SK-N-SH (cell line): ENCODE results near the gene NPC2. TPM values are rescaled to one million over a fixed set of nuclear protein-coding genes. Genes with fewer than 3 reads are reported as not detected.

Experiments used
- CTCF ChIA-PET: fragments of 300-600, 350-600 bp; formaldehyde crosslinking; extraction: SDS; loops from one replicate; lab custom pipeline; 2021; lab: Yijun Ruan, JAX
- POLR2A ChIA-PET: fragments of 350-600 bp; sonication (Branson Sonifier 250); formaldehyde crosslinking; extraction: SDS; loops from one replicate; lab custom pipeline; 2020; ENCODE audit warnings: antibody characterized with exemption, inconsistent platforms; lab: Yijun Ruan, JAX
- DNase-seq: peaks from one replicate; pipeline ENCODE4 v3.0.0; 2012
- H2AFZ ChIP-seq: fragments of 200-600 bp; sonication (generic); 2 replicates; pipeline ENCODE4 v1.8.1; 2016; ENCODE audit warnings: antibody characterized with exemption, mild to moderate bottlenecking, low read depth
- H3F3A ChIP-seq: fragments of 200-600 bp; sonication (generic); replicated peaks from 2 replicates; pipeline ENCODE3; 2016; ENCODE audit warnings: antibody characterized with exemption, mild to moderate bottlenecking; ENCODE audit not compliant: insufficient read depth
- H3K27ac ChIP-seq, 2 experiments: fragments of 200-500 bp in 1 of 2; fragments of 200-600 bp in 1 of 2; sonication (Bioruptor generic) in 1 of 2; sonication (generic), shearing (Covaris generic) in 1 of 2; 2 replicates each; pipeline versions ENCODE4 v1.5.1 to v1.6.1; 2014 to 2016; ENCODE audit warnings: low read depth in 2 of 2, inconsistent platforms in 1 of 2, low read length in 1 of 2, mild to moderate bottlenecking in 1 of 2, mixed read lengths in 1 of 2
- H3K27me3 ChIP-seq: fragments of 200-600 bp; sonication (generic), shearing (Covaris generic); 2 replicates; pipeline ENCODE4 v1.6.1; 2016; ENCODE audit warnings: mixed run types; ENCODE audit not compliant: insufficient read depth
- H3K36me3 ChIP-seq, 2 experiments: fragments of 200-500 bp in 1 of 2; fragments of 200-600 bp in 1 of 2; sonication (Bioruptor generic) in 1 of 2; sonication (generic) in 1 of 2; replicated peaks in 1 of 2; 2 replicates each; pipeline versions ENCODE3 to v1.5.1; 2014 to 2016; ENCODE audit warnings: low read length in 1 of 2, mild to moderate bottlenecking in 1 of 2; ENCODE audit not compliant: insufficient read depth in 2 of 2, control insufficient read depth in 1 of 2
- H3K4me1 ChIP-seq, 2 experiments: fragments of 200-500 bp in 1 of 2; fragments of 200-600 bp in 1 of 2; sonication (Bioruptor generic) in 1 of 2; sonication (generic), shearing (Covaris generic) in 1 of 2; 2 replicates each; pipeline versions ENCODE4 v1.5.1 to v1.6.1; 2014 to 2016; ENCODE audit warnings: low read depth in 1 of 2, low read length in 1 of 2, mixed run types in 1 of 2; ENCODE audit not compliant: insufficient read depth in 2 of 2, control insufficient read depth in 1 of 2
- H3K4me2 ChIP-seq: fragments of 200-600 bp; sonication (generic), shearing (Covaris generic); 2 replicates; pipeline ENCODE4 v1.6.1; 2017; ENCODE audit warnings: mixed run types
- H3K4me3 ChIP-seq, 2 experiments: fragments of 200-500 bp in 1 of 2; fragments of 200-600 bp in 1 of 2; sonication (Bioruptor generic) in 1 of 2; sonication (generic), shearing (Covaris generic) in 1 of 2; 2 replicates each; pipeline versions ENCODE4 v1.5.1 to v1.8.1; 2014 to 2016; ENCODE audit warnings: low read depth in 2 of 2, inconsistent platforms in 1 of 2, low read length in 1 of 2, mild to moderate bottlenecking in 1 of 2, mixed read lengths in 1 of 2, moderate library complexity in 1 of 2
- H3K79me2 ChIP-seq: fragments of 200-600 bp; sonication (generic); 2 replicates; pipeline ENCODE4 v1.8.1; 2017; ENCODE audit warnings: mild to moderate bottlenecking; ENCODE audit not compliant: insufficient read depth
- H3K9ac ChIP-seq: fragments of 200-600 bp; sonication (generic); 2 replicates; pipeline ENCODE4 v1.6.1; 2017; ENCODE audit warnings: mixed run types
- H3K9me2 ChIP-seq: fragments of 200-600 bp; sonication (generic); 2 replicates; pipeline ENCODE4 v1.6.1; 2017; ENCODE audit warnings: mixed run types
- H3K9me3 ChIP-seq: fragments of 200-600 bp; sonication (generic); 2 replicates; pipeline ENCODE4 v1.6.1; 2017; ENCODE audit warnings: mixed run types, mild to moderate bottlenecking, moderate library complexity
- H4K20me1 ChIP-seq: fragments of 200-600 bp; sonication (generic); 2 replicates; pipeline ENCODE4 v1.6.1; 2017; ENCODE audit warnings: mild to moderate bottlenecking, mixed run types; ENCODE audit not compliant: insufficient read depth
- FOSL2 ChIP-seq: IDR thresholded peaks from 2 replicates; pipeline ENCODE4 v1.4.0; 2012; ENCODE audit warnings: low read depth, mild to moderate bottlenecking, moderate library complexity, borderline replicate concordance
- GABPA ChIP-seq: IDR thresholded peaks from 2 replicates; pipeline ENCODE4 v1.4.0; 2012; ENCODE audit warnings: low read depth, mild to moderate bottlenecking
- GATA2 ChIP-seq: sonication (generic); formaldehyde crosslinking; IDR thresholded peaks from 2 replicates; pipeline ENCODE4 v1.5.0; 2020; ENCODE audit warnings: mild to moderate bottlenecking, missing genetic modification reagents
- JUND ChIP-seq: IDR thresholded peaks from 2 replicates; pipeline ENCODE4 v1.4.0; 2012
- MXI1 ChIP-seq: IDR thresholded peaks from 2 replicates; pipeline ENCODE4 v1.6.1; 2012; ENCODE audit warnings: mild to moderate bottlenecking, low read depth, low read length, improper control_type of control experiment
- WGBS: methylation state at CpG from one replicate; pipeline ENCODE4 v1.1.6; 2017; ENCODE audit warnings: low lambda C conversion rate; 5-methylcytosine and 5-hydroxymethylcytosine counted together
- polyA plus RNA-seq, 3 experiments: library from polyadenylated mRNA; depleted of rRNA; stranded (reverse); fragments of >200 nt; gene quantifications; 2 replicates each; pipeline ENCODE4 v1.2.3, GENCODE V29; 2012
- TF ChIP-seq, protein P1 (sequence below): fragments of 200-600 bp; sonication (generic); IDR thresholded peaks from 2 replicates; pipeline ENCODE4 v1.6.1; 2017; ENCODE audit warnings: antibody characterized with exemption, mild to moderate bottlenecking, moderate library complexity
- TF ChIP-seq, protein P2 (sequence below): IDR thresholded peaks from 2 replicates; pipeline ENCODE4 v1.4.0; 2012; ENCODE audit warnings: low read depth, borderline replicate concordance
- TF ChIP-seq, protein P3 (sequence below): fragments of 150-350 bp; IDR thresholded peaks from 2 replicates; pipeline ENCODE4 v1.6.1; 2016; ENCODE audit warnings: mild to moderate bottlenecking, low read depth, low read length
- TF ChIP-seq, protein P4 (sequence below): IDR thresholded peaks from 2 replicates; pipeline ENCODE4 v1.6.1; 2012; ENCODE audit warnings: mild to moderate bottlenecking, low read depth, low read length, moderate library complexity

Gene NPC2
- polyA plus RNA-seq, 1 of the 3 experiments (the other 2 are of a cell fraction): 522 TPM

DNA sequence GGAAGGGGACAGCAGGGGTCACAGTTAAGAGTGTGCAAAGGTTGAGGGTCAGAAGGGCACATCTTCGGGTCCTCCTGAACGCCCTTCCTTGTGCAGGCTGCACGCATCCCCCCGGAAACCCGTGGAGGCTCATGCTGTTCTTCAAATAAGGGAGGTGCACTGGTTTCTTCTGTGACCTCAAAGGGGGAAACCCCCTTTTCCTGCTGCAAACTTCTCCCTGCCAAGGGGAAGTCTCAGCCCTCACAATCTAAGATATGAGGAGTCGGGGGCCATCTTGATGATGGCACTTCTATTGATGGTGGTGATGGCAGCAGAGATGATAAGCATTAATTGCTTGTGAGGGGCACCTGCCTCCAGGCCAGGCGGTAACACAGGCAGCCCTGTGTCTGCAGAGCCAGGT is 40.5 kb upstream of the NPC2 start (continued):
- TF ChIP-seq, protein P1, sequence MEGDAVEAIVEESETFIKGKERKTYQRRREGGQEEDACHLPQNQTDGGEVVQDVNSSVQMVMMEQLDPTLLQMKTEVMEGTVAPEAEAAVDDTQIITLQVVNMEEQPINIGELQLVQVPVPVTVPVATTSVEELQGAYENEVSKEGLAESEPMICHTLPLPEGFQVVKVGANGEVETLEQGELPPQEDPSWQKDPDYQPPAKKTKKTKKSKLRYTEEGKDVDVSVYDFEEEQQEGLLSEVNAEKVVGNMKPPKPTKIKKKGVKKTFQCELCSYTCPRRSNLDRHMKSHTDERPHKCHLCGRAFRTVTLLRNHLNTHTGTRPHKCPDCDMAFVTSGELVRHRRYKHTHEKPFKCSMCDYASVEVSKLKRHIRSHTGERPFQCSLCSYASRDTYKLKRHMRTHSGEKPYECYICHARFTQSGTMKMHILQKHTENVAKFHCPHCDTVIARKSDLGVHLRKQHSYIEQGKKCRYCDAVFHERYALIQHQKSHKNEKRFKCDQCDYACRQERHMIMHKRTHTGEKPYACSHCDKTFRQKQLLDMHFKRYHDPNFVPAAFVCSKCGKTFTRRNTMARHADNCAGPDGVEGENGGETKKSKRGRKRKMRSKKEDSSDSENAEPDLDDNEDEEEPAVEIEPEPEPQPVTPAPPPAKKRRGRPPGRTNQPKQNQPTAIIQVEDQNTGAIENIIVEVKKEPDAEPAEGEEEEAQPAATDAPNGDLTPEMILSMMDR: no peak
- TF ChIP-seq, protein P2, sequence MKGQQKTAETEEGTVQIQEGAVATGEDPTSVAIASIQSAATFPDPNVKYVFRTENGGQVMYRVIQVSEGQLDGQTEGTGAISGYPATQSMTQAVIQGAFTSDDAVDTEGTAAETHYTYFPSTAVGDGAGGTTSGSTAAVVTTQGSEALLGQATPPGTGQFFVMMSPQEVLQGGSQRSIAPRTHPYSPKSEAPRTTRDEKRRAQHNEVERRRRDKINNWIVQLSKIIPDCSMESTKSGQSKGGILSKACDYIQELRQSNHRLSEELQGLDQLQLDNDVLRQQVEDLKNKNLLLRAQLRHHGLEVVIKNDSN: no peak
- TF ChIP-seq, protein P3, sequence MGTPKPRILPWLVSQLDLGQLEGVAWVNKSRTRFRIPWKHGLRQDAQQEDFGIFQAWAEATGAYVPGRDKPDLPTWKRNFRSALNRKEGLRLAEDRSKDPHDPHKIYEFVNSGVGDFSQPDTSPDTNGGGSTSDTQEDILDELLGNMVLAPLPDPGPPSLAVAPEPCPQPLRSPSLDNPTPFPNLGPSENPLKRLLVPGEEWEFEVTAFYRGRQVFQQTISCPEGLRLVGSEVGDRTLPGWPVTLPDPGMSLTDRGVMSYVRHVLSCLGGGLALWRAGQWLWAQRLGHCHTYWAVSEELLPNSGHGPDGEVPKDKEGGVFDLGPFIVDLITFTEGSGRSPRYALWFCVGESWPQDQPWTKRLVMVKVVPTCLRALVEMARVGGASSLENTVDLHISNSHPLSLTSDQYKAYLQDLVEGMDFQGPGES: no peak
- TF ChIP-seq JUND: no peak

DNA sequence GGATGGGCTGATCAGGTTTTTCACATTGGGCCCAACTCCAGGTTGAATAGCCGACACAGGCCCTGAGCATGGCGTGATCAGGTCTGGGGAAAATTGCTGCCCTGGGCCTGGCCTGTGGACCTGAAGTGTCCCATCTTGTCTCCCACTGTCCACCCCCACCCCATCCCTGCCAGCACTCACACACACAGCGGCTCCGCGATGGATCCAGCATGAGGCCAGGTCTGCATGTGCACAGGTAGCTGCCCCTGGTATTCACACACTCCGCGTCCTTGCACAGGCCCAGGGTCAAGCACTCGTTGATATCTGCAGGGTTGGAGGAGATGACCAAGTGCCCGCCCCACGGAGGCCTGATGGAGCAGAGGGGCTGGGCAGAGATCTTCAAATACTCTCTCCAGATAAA is 39.1 kb upstream of the NPC2 start:
- ChIA-PET CTCF (interaction anchor here (0.5 to 2.2 kb wide), 4 partner anchors 11 to 615 kb away, joined by 3 to 7 read pairs (median 4); no protein-coding TSS in a partner anchor), POLR2A (no interaction called here)
- no peaks in the 10 kb centered on the region for H3K9me3 ChIP-seq
- no peak overlapping the region for H3K9ac ChIP-seq
- H3K4me2 ChIP-seq: no peak overlapping the region
- DNase-seq: no peak
- no peaks in the 10 kb centered on the region for H3K9me2 ChIP-seq
- WGBS: 97% methylated on average over 6 of the region's 10 CpGs
- no peaks in the 10 kb centered on the region for H3K27me3 ChIP-seq
- H3K36me3 ChIP-seq: peaks cover 31 to 50% of the 10 kb centered on the region in 2 experiments
- H3K4me1 ChIP-seq: peaks cover 0 to 10% of the 10 kb centered on the region in 2 experiments; a peak in 1 of 4 replicates
- peaks cover 5% of the 10 kb centered on the region; the same call in 1 of the 2 replicates for H3K79me2 ChIP-seq
- no peak overlapping the region for H2AFZ ChIP-seq
- H3F3A ChIP-seq: peaks cover 3% of the 10 kb centered on the region
- TF ChIP-seq FOSL2 (no peak), GABPA (no peak), GATA2 (CRISPR knock-in tag) (no peak), MXI1 (no peak)
- TF ChIP-seq, protein P4, sequence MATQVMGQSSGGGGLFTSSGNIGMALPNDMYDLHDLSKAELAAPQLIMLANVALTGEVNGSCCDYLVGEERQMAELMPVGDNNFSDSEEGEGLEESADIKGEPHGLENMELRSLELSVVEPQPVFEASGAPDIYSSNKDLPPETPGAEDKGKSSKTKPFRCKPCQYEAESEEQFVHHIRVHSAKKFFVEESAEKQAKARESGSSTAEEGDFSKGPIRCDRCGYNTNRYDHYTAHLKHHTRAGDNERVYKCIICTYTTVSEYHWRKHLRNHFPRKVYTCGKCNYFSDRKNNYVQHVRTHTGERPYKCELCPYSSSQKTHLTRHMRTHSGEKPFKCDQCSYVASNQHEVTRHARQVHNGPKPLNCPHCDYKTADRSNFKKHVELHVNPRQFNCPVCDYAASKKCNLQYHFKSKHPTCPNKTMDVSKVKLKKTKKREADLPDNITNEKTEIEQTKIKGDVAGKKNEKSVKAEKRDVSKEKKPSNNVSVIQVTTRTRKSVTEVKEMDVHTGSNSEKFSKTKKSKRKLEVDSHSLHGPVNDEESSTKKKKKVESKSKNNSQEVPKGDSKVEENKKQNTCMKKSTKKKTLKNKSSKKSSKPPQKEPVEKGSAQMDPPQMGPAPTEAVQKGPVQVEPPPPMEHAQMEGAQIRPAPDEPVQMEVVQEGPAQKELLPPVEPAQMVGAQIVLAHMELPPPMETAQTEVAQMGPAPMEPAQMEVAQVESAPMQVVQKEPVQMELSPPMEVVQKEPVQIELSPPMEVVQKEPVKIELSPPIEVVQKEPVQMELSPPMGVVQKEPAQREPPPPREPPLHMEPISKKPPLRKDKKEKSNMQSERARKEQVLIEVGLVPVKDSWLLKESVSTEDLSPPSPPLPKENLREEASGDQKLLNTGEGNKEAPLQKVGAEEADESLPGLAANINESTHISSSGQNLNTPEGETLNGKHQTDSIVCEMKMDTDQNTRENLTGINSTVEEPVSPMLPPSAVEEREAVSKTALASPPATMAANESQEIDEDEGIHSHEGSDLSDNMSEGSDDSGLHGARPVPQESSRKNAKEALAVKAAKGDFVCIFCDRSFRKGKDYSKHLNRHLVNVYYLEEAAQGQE: no peak
- TF ChIP-seq, protein P2: no peak
- TF ChIP-seq, all 33 proteins: peak for 0
- Histone ChIP-seq H3K27ac (no peak overlapping the region), H4K20me1 (no peaks in the 10 kb centered on the region), H3K4me3 (no peak overlapping the region)
